HG03565 (cell line): ENCODE data around the gene TULP1.
"Not testable (repeated sequence)": the region's sequence is repeated elsewhere in the genome, so short reads cannot be mapped to it uniquely, and the experiment has no call there.

Source experiments
- ATAC-seq: cut with Tn5 transposase; IDR thresholded peaks from one replicate; pipeline ENCODE4 v1.9.1; 2021; ENCODE audit warnings: mild to moderate bottlenecking, moderate library complexity; ENCODE audit not compliant: unreplicated experiment

Gene TULP1

DNA sequence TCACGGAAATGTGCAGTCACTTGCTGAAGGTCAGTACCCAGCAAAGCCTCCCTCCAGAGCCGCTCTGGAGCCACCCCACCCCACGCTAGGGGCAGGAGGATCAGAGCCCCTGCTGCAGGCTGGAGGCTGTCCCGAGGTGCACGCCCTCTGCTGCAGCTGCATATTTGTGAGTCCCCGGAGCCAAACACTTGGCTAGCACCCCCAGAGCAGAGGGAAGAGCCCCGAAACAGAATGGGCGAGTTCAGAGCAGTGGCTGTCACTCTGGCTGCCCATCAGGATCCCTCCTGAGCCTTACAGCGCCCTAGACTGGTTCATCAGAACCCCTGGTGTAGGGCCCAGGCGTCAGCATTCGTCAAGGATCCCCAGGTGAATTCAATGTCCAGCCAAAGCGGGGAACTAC, 9.5 kb upstream of the TULP1 start:
- ATAC-seq = no peak

DNA sequence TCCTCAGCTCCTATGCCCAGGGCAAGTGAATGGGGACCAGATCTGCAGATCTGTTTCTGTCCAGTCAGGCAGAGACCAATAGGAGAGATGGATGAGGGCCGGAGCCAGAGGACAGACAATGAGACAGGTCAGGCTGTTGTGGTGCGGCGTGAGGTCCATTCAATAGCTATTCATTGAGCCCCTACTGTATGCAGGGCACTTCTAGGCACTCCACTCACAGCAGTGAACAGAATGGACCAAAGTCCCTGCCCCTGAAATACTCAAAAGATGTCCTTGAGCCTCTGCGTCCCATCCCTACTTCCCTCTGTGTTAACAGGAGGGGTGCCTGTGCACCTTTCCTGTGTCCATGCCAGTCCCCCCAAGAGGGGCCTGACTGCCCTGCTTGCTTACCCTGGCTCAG, 8.5 kb upstream of the TULP1 start:
- ATAC-seq = no peak

DNA sequence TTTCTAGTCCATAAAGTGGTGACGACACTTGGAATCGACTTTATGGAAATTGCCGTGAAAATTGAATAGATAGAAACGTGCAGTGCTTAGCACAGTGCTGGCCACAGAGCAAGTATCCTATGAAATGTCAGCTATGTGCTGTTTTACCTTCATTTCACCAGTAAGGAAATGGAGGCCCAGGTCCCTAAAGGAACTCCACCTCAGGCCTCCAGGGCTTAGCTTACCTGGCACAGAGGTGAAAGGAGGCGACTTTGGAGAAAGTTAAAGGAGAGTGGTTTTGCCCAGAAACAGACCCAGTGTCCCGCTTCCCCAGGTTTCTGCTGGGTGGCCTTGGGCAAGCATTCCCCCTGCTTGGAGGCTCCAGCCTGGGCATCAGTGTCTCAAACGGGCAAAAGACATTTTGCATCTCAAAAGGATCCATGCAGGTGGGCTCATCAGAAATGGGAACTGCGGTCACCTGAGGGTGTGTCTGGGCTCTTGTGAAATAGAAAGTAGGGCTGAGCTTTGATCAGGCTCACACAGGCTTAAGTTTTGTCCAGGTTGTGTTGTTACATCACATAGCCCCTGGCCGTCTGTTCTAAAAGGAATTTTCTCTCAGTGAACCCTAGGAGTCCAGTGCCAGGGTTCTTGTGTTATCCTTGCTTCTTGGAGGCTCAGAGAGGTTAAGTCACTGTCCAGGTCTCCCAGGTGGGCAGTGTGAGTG, 6.8 kb upstream of the TULP1 start:
- no peak for ATAC-seq

DNA sequence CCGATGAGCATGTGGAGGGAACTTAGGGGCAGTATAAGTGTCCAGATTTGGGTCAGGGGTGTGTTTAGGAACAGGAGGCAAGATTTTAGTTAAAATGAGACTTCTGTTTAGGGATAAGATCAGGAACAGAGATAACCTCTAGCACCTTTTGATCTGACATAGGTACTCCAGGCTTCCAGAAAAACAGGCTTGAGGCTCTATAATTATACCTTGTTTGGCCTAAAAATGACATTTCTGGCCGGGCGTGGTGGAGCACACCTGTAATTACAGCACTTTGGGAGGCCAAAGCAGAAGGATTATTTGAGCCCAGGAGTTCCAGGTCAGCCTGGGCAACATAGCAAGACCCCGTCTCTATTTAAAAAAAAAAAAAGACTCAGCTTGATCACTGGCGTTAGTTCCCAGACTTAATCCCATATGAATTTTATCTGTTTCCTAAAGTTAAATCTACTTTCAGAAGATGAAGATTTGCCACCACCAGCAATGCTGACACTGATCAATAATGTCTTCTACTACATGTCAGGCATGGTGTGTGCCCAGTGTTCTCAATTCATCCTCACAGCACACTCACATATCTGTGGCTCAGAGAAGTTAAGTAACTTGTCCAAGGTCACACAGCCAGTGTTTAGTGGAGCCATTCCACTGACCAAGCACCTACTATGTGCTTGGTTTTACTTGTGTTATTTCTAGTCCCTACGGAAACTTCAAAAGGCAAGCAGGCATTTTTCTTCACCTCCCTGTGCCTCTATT, 6.0 kb upstream of the TULP1 start:
- ATAC-seq = no peak

DNA sequence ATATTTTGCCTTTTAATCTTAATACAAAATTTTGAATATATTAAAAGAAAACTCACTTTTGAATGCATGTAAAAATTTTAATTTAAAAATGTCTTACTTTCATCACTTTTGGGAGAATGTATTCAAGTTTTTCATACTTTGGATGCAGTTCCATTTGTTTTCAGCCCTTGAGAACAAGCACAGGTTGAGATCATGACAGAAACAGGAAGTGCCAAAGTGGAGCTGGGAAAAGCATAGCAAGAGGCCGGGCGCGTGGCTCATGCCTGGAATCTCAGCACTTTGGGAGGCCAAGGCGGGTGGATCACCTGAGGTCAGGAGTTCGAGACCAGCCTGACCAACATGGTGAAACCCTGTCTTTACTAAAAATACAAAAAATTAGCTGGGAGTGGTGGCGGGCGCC, 5.3 kb upstream of the TULP1 start:
- not testable (repeated sequence) for ATAC-seq

DNA sequence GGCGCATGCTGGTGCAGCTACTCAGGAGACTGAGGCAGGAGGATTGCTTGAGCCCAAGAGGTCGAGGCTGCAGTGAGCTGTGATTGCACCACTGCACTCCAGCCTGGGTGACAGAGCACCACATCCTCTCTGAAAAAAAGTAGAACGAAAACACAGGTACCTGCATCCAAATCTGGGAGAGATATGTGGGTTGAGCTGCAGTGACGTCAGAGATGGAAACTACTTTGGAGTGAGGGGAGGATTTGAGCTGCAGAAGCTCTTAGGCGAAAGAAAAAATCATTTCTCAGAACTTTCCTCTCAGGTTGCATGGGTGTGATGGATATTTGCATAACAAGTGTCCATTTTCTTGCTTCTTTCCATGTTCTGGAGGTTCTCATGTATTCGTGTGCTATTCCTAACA, 4.0 kb upstream of the TULP1 start:
- no peak for ATAC-seq

DNA sequence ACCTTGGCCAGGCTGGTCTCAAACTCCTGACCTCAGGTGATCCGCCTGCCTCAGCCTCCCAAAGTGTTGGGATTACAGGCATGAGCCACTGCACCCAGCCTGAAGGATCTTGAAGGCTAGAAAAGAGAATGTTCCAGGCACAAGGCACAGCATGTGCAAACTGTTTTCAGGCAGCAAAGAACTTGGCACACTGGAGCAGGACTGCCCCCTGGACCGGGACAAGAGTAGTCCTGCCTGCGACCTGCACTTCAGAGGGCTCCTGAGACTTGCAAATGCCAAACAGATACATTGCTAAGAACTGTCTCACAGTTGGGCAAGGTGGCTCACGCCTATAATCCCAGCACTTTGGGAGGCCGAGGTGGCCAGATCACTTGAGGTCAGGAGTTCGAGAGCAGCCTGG, 3.2 kb upstream of the TULP1 start:
- not testable (repeated sequence) for ATAC-seq

- no peak for ATAC-seq
These were observed 1.9 kb upstream of the TULP1 start for GRCh38 chr6:35514587-35514986.

- ATAC-seq = no peak
These were observed 690 bp downstream of the TULP1 start for GRCh38 chr6:35512006-35512405.

GRCh38 chr6:35511562-35511941, 1.1 kb downstream of the TULP1 start:
- ATAC-seq = no peak

DNA sequence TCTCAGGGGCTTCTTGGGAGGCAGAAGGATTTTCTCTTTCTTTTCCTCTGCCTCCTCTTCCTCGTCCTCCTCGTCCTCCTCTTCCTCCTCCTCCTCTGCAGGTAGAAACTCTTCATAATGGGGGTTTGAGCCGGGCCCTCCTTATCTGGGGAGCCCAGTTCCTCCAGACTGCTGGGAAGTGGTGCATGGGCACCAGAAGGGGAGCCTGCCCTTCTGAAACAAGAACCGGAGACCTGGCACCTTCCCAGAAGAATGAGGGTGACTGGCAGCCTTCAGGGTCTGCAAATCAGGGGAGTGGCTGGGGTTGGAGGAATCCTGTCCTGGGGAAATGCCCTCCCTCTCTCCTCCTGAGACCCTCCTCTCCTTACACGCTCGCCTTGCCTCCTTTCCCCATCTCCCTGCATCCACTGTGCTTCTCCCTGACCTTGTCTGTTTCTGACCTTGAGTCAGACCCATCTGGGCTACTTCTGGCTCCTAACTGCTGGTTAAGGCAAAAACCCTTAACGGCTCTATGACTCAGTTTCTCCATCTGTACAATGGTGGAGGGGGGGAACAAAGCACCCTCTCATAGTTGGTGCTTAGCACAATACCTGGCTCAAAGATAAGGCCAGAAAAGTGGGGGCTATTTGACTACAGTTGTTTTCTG, 1.7 kb downstream of the TULP1 start:
- ATAC-seq = no peak

DNA sequence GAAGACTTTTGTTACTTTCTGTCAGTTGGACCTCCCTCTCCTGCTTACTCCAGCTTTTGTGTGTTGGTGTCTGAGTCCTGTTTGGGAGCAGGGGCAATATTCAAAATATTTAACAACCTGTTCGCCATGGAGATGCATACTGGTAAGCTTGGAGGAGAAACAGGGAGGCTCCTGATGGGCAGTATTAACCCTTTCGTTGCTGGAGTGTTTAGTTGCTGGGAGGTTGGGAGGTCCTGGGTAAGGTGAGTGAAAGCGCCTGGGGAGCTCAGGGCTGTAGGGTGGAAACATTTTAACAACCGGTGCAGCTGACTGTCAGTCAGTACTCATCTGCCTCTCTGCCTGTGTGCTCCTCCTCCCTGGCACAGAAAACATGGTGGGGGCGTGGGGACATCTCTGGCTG, 4.2 kb downstream of the TULP1 start:
- no peak for ATAC-seq

GRCh38 chr6:35508027-35508426, 4.7 kb downstream of the TULP1 start:
- no peak for ATAC-seq

GRCh38 chr6:35507221-35507620, 5.5 kb downstream of the TULP1 start:
- ATAC-seq = no peak

- no peak for ATAC-seq
These were observed 6.2 kb downstream of the TULP1 start for GRCh38 chr6:35506536-35506935.

- no peak for ATAC-seq
These were observed 6.7 kb downstream of the TULP1 start for GRCh38 chr6:35505999-35506412.

DNA sequence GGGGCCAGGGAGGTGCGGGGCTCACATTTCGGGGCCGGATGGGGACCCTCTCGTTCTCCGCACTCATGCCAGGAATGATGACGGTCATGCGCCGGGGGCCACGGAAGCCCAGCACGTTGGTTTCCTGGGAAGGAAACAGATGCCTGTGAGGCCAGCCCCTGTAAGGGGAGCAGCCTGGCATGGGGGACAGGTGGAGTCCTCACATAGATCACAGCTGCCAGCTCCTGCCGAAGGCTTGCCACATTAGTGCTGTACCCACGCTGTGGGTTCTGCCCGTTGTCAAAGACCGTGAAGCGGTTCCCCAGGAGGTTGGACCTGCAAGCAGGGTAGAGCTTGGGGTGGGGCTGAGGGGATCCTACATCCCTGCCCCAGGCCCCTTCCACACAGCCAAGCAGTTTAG, 9.2 kb downstream of the TULP1 start:
- ATAC-seq = no peak

DNA sequence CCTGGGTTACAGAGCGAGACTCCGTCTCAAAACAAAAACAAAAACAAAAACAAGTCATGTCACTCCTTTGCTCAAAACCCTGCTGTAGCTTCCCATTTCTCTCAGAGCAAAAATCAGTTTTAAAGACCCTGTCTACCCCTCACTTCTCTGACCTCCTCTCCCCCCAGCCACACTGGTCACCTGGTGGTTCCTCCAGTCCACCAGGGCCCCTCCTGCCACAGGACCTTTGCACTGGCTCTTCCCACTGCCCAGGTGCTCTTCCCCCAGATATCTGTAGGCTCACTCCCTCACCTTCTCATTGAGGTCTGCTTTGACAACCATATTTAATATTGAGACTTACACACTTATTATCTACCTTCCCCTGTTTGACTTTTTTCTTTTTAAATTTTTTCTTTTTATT, 10.9 kb downstream of the TULP1 start:
- no peak for ATAC-seq

DNA sequence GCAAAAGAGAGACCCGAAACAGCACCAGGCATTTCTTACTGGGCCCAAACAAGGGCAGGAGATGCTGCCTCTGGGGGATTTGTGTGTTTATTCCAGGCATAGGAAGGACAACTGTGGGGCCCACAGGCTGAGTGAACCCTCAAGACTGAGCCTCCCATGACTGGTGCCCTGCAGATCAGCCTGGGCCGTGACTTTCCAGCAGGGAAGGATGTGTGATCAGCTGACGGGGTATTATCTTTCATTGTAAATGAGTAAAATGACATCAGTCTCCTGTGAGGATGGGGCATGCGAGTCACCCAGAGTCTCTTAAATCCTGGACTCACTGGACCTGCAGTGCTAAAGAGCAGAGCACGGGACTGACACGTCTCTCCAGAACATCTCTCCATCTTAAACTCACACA, 11.9 kb downstream of the TULP1 start:
- ATAC-seq = no peak

- no peak for ATAC-seq
These were observed 13.3 kb downstream of the TULP1 start for GRCh38 chr6:35499372-35499771.

- ATAC-seq = no peak
These were observed 14.2 kb downstream of the TULP1 start for GRCh38 chr6:35498422-35499067.
